SK-N-MC (cell line): ENCODE results near the gene ZFR2.
"Not testable (repeated sequence)": the region's sequence is repeated elsewhere in the genome, so short reads cannot be mapped to it uniquely, and the experiment has no call there.

Experiments
- DNase-seq: peaks from one replicate; pipeline ENCODE4 v3.0.0-alpha.2; 2011; ENCODE audit warnings: low read depth, low spot score
- H3K27ac ChIP-seq: fragments of 200-600 bp; sonication (generic); 2 replicates; pipeline ENCODE4 v1.5.1; 2016; ENCODE audit warnings: mixed run types
- H3K36me3 ChIP-seq: fragments of 200-600 bp; sonication (generic); 2 replicates; pipeline ENCODE4 v1.6.1; 2017; ENCODE audit warnings: antibody characterized with exemption, low read length, mixed read lengths; ENCODE audit not compliant: insufficient read depth
- H3K4me3 ChIP-seq: fragments of 200-600 bp; sonication (generic); 2 replicates; pipeline ENCODE4 v1.5.1; 2016
- H3K9ac ChIP-seq: fragments of 200-600 bp; sonication (generic); 2 replicates; pipeline ENCODE4 v1.8.0; 2017; ENCODE audit warnings: mixed run types, mixed read lengths; ENCODE audit not compliant: insufficient read length
- H3K9me3 ChIP-seq: fragments of 200-600 bp; sonication (generic); 2 replicates; pipeline ENCODE4 v1.6.1; 2017; ENCODE audit warnings: low read depth, mild to moderate bottlenecking, antibody characterized with exemption, low read length, moderate library complexity, mixed read lengths
- EZH2 ChIP-seq: fragments of 200-600 bp; sonication (generic); IDR thresholded peaks from one replicate; pipeline ENCODE4 v1.6.1; 2017; ENCODE audit warnings: antibody characterized with exemption
- FOXP2 ChIP-seq: optimal IDR thresholded peaks from 2 replicates; pipeline ENCODE3; 2011; ENCODE audit warnings: mild to moderate bottlenecking, moderate library complexity; ENCODE audit not compliant: insufficient read depth; ENCODE audit errors: extremely low read length, control extremely low read depth
- POLR2AphosphoS5 ChIP-seq: IDR thresholded peaks from 2 replicates; pipeline ENCODE4 v1.6.1; 2012; ENCODE audit warnings: mild to moderate bottlenecking, low read depth, low read length, borderline replicate concordance

ZFR2 gene

GRCh38 chr19:3770136-3770999, 98.5 kb downstream of the ZFR2 start:
- H3K27ac ChIP-seq, result no peak overlapping the region
- H3K36me3 ChIP-seq, result peaks cover 3% of the 10 kb centered on the region; the same call in 1 of the 2 replicates
- DNase-seq, result no peak
- H3K9ac ChIP-seq, result no peak overlapping the region
- TF ChIP-seq EZH2, result no peak
- TF ChIP-seq FOXP2, result no peak
- no peak for TF ChIP-seq POLR2AphosphoS5
- no peak overlapping the region for H3K4me3 ChIP-seq
- no peaks in the 10 kb centered on the region for H3K9me3 ChIP-seq

- Histone ChIP-seq H3K9ac (no peak overlapping the region), H3K36me3 (peaks cover 3% of the 10 kb centered on the region; the same call in 1 of the 2 replicates), H3K27ac (no peak overlapping the region), H3K4me3 (no peak overlapping the region), H3K9me3 (no peaks in the 10 kb centered on the region)
- no peak for DNase-seq
- TF ChIP-seq POLR2AphosphoS5 (no peak), EZH2 (no peak), FOXP2 (no peak)
Measured at GRCh38 chr19:3769494-3769893, 99.3 kb downstream of the ZFR2 start.

GRCh38 chr19:3768748-3769099, 100.1 kb downstream of the ZFR2 start:
- peaks cover 3% of the 10 kb centered on the region; the same call in 1 of the 2 replicates for H3K36me3 ChIP-seq
- no peaks in the 10 kb centered on the region for H3K9me3 ChIP-seq
- H3K4me3 ChIP-seq, result no peak overlapping the region
- no peak overlapping the region for H3K27ac ChIP-seq
- TF ChIP-seq POLR2AphosphoS5 (no peak), EZH2 (no peak), FOXP2 (no peak)
- no peak for DNase-seq
- H3K9ac ChIP-seq, result no peak overlapping the region

- no peak overlapping the region for H3K4me3 ChIP-seq
- DNase-seq, result no peak
- H3K9me3 ChIP-seq, result no peaks in the 10 kb centered on the region
- H3K36me3 ChIP-seq, result peaks cover 3% of the 10 kb centered on the region; the same call in 1 of the 2 replicates
- no peak overlapping the region for H3K9ac ChIP-seq
- no peak overlapping the region for H3K27ac ChIP-seq
- no peak for TF ChIP-seq FOXP2
Measured at GRCh38 chr19:3768015-3768747, 100.7 kb downstream of the ZFR2 start.

GRCh38 chr19:3767050-3767449, 101.8 kb downstream of the ZFR2 start:
- Histone ChIP-seq H3K9me3 (no peaks in the 10 kb centered on the region), H3K9ac (no peak overlapping the region), H3K27ac (no peak overlapping the region), H3K4me3 (no peak overlapping the region), H3K36me3 (peaks cover 3% of the 10 kb centered on the region; the same call in 1 of the 2 replicates)
- no peak for DNase-seq
- TF ChIP-seq POLR2AphosphoS5, result no peak
- no peak for TF ChIP-seq EZH2
- TF ChIP-seq FOXP2, result no peak

GRCh38 chr19:3766520-3766919, 102.3 kb downstream of the ZFR2 start:
- H3K36me3 ChIP-seq, result peaks cover 3% of the 10 kb centered on the region; the same call in 1 of the 2 replicates
- H3K9ac ChIP-seq, result no peak overlapping the region
- no peaks in the 10 kb centered on the region for H3K9me3 ChIP-seq
- no peak overlapping the region for H3K4me3 ChIP-seq
- DNase-seq, result no peak
- H3K27ac ChIP-seq, result no peak overlapping the region
- no peak for TF ChIP-seq POLR2AphosphoS5
- no peak for TF ChIP-seq FOXP2
- no peak for TF ChIP-seq EZH2

GRCh38 chr19:3765757-3766156, 103.1 kb downstream of the ZFR2 start:
- not testable (repeated sequence) for H3K9ac ChIP-seq, H3K27ac ChIP-seq, H3K9me3 ChIP-seq, DNase-seq, H3K36me3 ChIP-seq, H3K4me3 ChIP-seq

GRCh38 chr19:3765121-3765520, 103.7 kb downstream of the ZFR2 start:
- DNase-seq, result no peak
- peaks cover 3% of the 10 kb centered on the region; the same call in 1 of the 2 replicates for H3K36me3 ChIP-seq
- TF ChIP-seq POLR2AphosphoS5, result no peak
- TF ChIP-seq EZH2, result no peak
- TF ChIP-seq FOXP2, result no peak
- H3K9ac ChIP-seq, result no peak overlapping the region
- H3K27ac ChIP-seq, result no peak overlapping the region
- no peak overlapping the region for H3K4me3 ChIP-seq
- H3K9me3 ChIP-seq, result no peaks in the 10 kb centered on the region
